Hematopoietic multipotent progenitor cell (in vitro differentiated cells): ENCODE data around the gene MYH15. TPM values are rescaled to one million over a fixed set of nuclear protein-coding genes. Genes with fewer than 3 reads are reported as not detected.

Source experiments
- DNase-seq, 3 donors: peaks; one replicate each; pipeline ENCODE4 v3.0.0-alpha.2; 2011 to 2015; ENCODE audit warnings: low read depth in 2 of 3, low spot score in 2 of 3
- total RNA-seq: library from RNA; depleted of rRNA; stranded (reverse); fragments of >200 nt; gene quantifications from one replicate; pipeline ENCODE4 v1.2.3, GENCODE V29; 2012

Gene MYH15
- total RNA-seq, 1 donor = under 0.01 TPM

- no peak for DNase-seq
Measured at GRCh38 chr3:108345492-108346205, 164.7 kb downstream of the MYH15 start.

GRCh38 chr3:108343491-108343890 lies 166.9 kb downstream of the MYH15 start:
- DNase-seq = no peak

GRCh38 chr3:108342837-108343486 lies 167.4 kb downstream of the MYH15 start:
- DNase-seq = no peak

GRCh38 chr3:108341911-108342310 lies 168.5 kb downstream of the MYH15 start:
- DNase-seq = no peak

GRCh38 chr3:108338901-108339545 lies 171.4 kb downstream of the MYH15 start:
- no peak for DNase-seq

GRCh38 chr3:108334701-108335100 lies 175.7 kb downstream of the MYH15 start:
- DNase-seq = no peak

- DNase-seq = no peak
Measured at GRCh38 chr3:108333961-108334360, 176.4 kb downstream of the MYH15 start.

- DNase-seq = no peak
Measured at GRCh38 chr3:108331792-108332191, 178.6 kb downstream of the MYH15 start.

Other genes with a start within 250 kb of the MYH15 start
- gene HHLA2, start 214.0 kb downstream of the MYH15 start, total RNA-seq = not detected
- gene CIP2A, start 78.8 kb upstream of the MYH15 start, total RNA-seq = 6.5 TPM
- 3.8 TPM for gene DZIP3, start 79.1 kb upstream of the MYH15 start, total RNA-seq
- not detected for gene RETNLB, start 246.8 kb upstream of the MYH15 start, total RNA-seq